Muscle of leg (tissue), 11 donors: ENCODE results near the gene SOX30. TPM values are rescaled to one million over a fixed set of nuclear protein-coding genes. Genes with fewer than 3 reads are reported as not detected.

Source experiments
- DNase-seq: peaks from one replicate; pipeline ENCODE4 v3.0.0; 2013
- H3K27ac ChIP-seq: one replicate; pipeline ENCODE4 v1.5.1; 2013; ENCODE audit warnings: mild to moderate bottlenecking, low read length, control low read depth
- H3K27me3 ChIP-seq: one replicate; pipeline ENCODE4 v1.6.1; 2013; ENCODE audit warnings: low read length; ENCODE audit not compliant: control insufficient read depth, insufficient read depth
- H3K36me3 ChIP-seq: one replicate; pipeline ENCODE4 v1.6.1; 2013; ENCODE audit warnings: low read length; ENCODE audit not compliant: control insufficient read depth, insufficient read depth
- H3K4me1 ChIP-seq: one replicate; pipeline ENCODE4 v1.6.1; 2013; ENCODE audit warnings: low read length; ENCODE audit not compliant: control insufficient read depth, insufficient read depth
- H3K4me3 ChIP-seq: one replicate; pipeline ENCODE4 v1.5.1; 2013; ENCODE audit warnings: low read length, control low read depth
- H3K9me3 ChIP-seq: replicated peaks from 2 replicates; pipeline ENCODE4 v1.6.1; 2013; ENCODE audit warnings: low read depth, low read length; ENCODE audit not compliant: control insufficient read depth
- WGBS: methylation state at CpG from one replicate; pipeline ENCODE4 v1.1.5; 2013; ENCODE audit warnings: missing lambda C conversion rate; ENCODE audit not compliant: insufficient coverage; 5-methylcytosine and 5-hydroxymethylcytosine counted together
- polyA plus RNA-seq, 8 donors: library from polyadenylated mRNA; unstranded; fragments of 120-200 nt; gene quantifications; one replicate each; pipeline versions ENCODE4 v1.2.1 to v1.2.3, GENCODE V29; 2013; ENCODE audit warnings: inconsistent platforms in 1 of 8, low replicate concordance in 1 of 8; ENCODE audit not compliant: insufficient read length in 8 of 8, insufficient read depth in 1 of 8
- total RNA-seq: library from RNA; stranded (reverse); fragments of 120-200 nt; gene quantifications from one replicate; pipeline ENCODE4 v1.2.4, GENCODE V29; 2013

The SOX30 gene
- total and polyA plus RNA-seq, 9 donors, result 0.09 to 0.64 (median 0.28) TPM

DNA sequence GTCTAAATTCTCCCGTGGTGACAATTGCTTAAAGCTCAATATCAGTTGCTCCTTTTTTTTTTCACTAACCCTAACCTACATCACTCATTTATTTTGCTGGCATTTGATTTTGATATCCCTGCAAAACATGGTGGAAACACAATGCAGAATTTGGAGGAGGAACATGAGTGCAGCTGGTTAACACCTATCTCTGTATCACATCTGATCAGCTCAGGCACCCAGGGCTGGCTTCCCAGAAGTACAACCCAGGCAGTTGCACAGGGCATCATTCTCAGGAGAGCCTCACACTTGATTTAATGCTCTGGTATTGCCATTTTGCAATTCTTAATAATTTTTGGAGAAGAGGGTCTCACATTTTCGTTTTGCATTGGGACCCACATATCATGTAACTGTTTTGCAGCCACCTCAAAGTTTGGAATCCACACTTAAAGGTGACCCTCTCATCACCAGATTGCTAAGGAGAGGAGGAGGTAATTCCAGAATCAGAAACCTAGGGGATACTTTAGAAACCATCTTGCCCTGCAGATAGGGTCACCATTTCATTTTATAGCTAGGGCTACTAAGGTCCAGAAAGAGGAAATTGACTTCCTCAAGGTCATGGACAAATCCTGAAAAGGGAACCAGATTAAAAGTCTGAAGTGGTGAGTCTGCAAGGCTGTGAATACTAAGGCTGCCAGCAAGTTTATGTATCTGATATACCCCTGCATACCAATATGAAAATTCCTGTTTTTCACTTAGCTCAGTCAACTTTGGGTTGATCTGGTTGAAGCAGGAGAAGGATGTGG, 57.4 kb downstream of the SOX30 start:
- H3K9me3 ChIP-seq, result no peaks in the 10 kb centered on the region
- peaks cover 4% of the 10 kb centered on the region for H3K4me1 ChIP-seq
- WGBS, result no CpG with 5 or more reads among the region's 2 CpGs
- no peaks in the 10 kb centered on the region for H3K27me3 ChIP-seq
- no peak for DNase-seq
- H3K4me3 ChIP-seq, result no peak overlapping the region
- H3K27ac ChIP-seq, result no peak overlapping the region
- no peaks in the 10 kb centered on the region for H3K36me3 ChIP-seq

DNA sequence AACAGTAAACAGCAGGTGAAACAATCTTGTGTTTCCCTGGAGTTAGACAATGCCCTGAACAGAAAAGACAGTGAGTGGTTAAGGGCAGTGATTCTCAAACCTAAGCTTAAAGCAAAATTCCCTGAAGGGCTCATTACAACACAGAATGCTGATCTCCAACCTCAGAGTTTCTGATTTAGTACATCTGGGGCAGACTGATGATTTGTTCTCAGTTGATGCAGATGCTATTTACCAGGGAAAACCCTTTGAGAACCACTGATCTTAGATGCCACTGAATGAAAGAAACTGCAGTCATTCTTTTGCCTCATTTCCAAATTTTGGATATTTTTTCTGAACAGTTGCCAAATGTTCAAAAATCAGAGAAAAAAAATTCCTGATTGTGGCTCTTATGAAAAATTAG, 58.0 kb downstream of the SOX30 start:
- peaks cover 4% of the 10 kb centered on the region for H3K4me1 ChIP-seq
- H3K27ac ChIP-seq, result no peak overlapping the region
- H3K9me3 ChIP-seq, result no peaks in the 10 kb centered on the region
- DNase-seq, result no peak
- H3K36me3 ChIP-seq, result no peaks in the 10 kb centered on the region
- no peak overlapping the region for H3K4me3 ChIP-seq
- no peaks in the 10 kb centered on the region for H3K27me3 ChIP-seq

DNA sequence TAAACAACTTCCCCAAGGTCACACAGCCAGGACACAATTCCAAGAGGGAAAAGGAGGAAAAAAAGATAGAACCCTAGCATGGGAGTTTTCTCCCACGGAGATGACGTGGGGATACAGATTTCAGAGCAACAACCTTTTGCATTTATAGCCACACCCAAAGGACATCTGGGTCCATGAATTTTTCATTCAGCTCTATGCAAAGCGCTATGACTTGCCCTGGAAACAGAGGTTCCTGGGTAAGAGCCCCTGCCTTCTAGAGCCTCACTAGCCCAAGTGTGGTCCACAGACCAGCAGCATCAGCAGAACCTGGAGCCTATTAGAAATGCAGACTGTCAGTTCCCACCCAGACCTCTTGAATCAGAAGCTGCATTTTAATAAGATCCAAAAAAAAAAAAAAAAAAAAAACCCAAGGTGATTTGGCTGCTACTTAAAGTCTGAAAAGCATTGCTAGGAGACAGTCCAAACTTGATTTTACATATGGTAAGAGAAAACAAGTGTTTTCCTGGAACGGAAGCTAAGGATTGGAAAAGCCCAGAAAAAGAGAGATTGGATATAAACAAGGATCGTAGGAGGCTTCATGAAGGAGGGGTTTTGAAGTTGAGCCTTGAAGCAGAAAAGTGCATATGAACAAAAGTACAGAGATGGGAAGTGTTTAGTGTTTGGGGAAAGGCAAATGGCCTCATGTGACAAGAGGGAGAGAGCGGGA, 59.0 kb downstream of the SOX30 start:
- Histone ChIP-seq H3K4me3 (no peak overlapping the region), H3K27ac (no peak overlapping the region), H3K9me3 (no peaks in the 10 kb centered on the region), H3K4me1 (peaks cover 4% of the 10 kb centered on the region), H3K36me3 (no peaks in the 10 kb centered on the region), H3K27me3 (no peaks in the 10 kb centered on the region)
- DNase-seq, result no peak
- WGBS, result 55% methylated on average over 4 of the region's 6 CpGs

DNA sequence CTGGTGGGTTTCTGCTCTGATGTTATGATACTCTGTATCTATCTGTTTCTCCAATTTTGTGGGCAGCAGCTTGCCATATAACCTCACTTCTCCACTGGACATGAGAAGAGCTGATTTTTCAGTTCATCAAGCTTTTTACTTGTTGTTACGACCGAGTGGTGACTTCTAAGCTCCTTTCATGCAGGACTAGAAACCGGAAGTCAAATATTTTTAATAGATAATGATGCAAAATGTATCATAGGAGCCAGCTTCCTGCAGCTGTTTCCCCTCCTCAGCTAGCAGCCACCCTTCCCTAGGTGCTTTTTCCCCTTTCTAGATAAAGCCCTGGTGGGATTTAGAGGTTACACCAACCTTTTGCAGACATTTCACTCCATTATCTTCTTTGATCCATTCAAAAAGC, 59.6 kb downstream of the SOX30 start:
- Histone ChIP-seq H3K27me3 (no peaks in the 10 kb centered on the region), H3K9me3 (no peaks in the 10 kb centered on the region), H3K27ac (no peak overlapping the region), H3K4me3 (no peak overlapping the region), H3K4me1 (peaks cover 4% of the 10 kb centered on the region), H3K36me3 (no peaks in the 10 kb centered on the region)
- no peak for DNase-seq
- no CpG with 5 or more reads among the region's 3 CpGs for WGBS

DNA sequence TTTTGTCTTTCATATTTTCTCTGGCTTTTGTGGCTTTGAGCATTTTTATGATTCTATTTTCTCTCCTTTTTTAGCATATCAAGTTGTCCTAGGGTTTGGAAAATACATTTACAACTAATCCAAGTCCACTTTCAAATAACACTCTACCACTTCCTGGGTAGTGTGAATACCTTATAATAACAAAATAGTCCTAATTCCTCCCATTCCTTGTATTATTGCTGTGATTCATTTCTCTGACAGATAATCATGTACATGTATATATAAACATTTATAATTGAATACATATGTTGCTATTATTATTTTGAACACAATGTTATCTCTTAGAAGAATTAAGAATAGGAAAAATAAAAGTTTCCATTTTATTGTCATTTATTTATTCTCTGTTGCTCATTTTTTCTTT, 61.8 kb downstream of the SOX30 start:
- Histone ChIP-seq H3K4me1 (peaks cover 4% of the 10 kb centered on the region), H3K4me3 (no peak overlapping the region), H3K27ac (no peak overlapping the region), H3K9me3 (no peaks in the 10 kb centered on the region), H3K36me3 (no peaks in the 10 kb centered on the region), H3K27me3 (no peaks in the 10 kb centered on the region)
- no peak for DNase-seq

DNA sequence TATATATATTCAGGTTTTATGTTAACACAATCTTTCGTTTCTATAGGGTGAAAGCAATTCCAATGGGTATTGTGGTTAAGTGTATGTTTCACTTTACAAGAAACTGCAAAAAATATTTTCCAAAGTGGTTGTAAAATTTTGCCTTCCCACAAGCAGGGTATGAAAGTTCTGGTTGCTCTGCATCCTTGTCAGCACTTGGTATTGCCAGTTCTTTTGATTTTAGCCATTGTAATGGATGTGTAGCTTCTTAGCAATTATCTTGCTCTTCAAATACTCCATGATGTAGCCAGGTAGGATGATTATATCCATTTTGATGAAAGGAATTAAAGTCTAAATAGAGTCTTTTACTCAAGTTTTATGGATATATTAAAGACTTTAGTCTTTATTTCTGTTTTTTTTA, 67.6 kb downstream of the SOX30 start:
- Histone ChIP-seq H3K4me3 (no peak overlapping the region), H3K36me3 (no peaks in the 10 kb centered on the region), H3K27ac (no peak overlapping the region), H3K9me3 (no peaks in the 10 kb centered on the region), H3K27me3 (no peaks in the 10 kb centered on the region), H3K4me1 (no peaks in the 10 kb centered on the region)
- no CpG with 5 or more reads among the region's 1 CpG for WGBS
- DNase-seq, result no peak

DNA sequence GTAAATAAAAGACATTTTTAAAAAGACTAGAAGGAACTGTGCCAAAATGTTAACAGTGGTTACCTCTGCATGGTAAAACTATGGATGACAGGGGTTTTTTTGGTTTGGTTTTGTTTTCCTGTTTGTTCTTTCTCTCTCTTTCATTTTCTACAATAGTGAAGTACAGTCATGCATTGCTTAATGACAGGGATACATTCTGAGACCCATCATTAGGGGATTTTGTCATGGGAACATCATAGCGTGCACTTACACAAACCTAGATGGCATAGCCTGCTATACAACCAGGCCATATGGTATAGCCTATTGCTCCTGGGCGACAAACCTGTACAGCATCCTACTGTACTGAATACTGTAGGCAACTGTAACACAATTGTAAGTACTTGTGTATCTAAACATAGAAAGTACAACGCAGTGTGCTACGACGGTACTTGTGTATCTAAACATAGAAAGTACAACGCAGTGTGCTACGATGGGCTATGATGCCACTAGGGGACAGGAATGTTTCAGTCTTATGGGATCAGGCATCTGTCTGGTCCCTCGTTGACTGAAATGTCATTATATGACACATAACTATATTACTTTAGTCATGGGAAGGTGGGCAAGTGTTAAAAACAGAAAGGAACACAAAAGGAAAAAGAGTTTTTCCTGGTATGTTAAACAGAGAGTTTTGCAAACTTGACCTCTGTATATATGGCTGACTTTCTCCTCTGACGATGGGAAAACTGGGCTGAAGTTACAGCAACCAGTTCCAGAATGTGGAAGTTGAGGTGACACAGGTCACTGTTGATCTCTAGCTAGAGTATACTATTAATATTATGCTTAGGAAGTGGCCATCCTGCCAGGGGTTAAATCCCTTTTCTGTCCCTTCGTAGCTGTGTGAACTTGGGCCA, 69.3 kb downstream of the SOX30 start:
- H3K36me3 ChIP-seq, result no peaks in the 10 kb centered on the region
- no peaks in the 10 kb centered on the region for H3K9me3 ChIP-seq
- no peak overlapping the region for H3K27ac ChIP-seq
- no peak for DNase-seq
- WGBS, result 78% methylated on average over 3 of the region's 10 CpGs
- H3K4me3 ChIP-seq, result no peak overlapping the region
- no peaks in the 10 kb centered on the region for H3K27me3 ChIP-seq
- H3K4me1 ChIP-seq, result no peaks in the 10 kb centered on the region

DNA sequence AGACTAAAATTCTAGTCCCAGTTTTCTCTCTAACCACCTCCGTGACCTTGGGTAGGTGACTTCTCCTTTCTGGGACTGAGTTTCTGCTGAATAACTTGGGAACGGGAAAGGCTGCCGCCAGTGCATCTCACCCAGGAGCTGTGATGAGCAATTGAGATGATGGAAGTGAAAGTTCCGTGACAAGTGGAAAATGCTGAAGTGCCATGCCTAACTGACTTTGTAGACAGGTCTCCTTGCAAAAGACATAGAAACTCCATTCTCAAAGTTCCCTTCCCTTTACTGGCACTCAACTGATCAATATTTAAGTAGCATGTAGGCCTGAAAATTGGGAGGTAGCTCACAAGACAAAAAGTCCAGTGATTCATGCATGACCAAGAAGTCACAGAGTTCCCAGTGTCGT, 70.3 kb downstream of the SOX30 start:
- WGBS, result 90% methylated on average over 2 of the region's 5 CpGs
- no peaks in the 10 kb centered on the region for H3K36me3 ChIP-seq

DNA sequence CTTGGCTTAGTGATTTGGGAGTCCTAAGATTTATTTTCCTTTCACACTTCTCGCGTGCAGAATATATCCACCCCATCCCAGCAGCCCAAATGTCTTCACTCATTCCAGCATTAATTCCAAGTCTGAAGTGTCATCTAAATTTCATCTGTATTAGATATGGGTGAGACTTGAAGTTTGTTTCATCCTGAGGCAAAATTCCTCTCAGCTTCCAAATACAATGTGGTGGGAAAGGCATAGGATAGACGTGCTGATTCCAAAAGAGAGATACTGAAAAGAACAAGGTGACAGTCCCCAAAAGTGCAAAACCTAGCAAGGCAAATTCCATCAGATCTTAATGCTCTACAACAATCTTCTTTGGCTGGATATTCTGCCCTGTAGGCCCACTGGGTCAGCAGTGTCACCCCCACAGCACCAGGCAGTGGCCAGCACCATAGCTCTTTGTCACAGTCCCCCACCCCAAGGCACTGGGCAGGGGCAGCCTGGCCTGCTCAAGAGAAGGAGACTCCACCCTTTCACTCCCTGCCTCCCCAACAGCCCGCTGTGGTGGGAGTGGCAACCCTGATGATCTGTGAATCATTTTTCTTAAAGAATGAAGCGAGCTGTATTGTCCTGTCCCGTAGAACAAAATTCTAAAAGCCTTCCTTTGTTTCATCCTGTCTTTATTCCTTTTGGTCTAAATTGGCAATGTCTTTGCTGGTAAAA, 74.0 kb downstream of the SOX30 start:
- Histone ChIP-seq H3K27me3 (peaks cover 11% of the 10 kb centered on the region), H3K9me3 (no peaks in the 10 kb centered on the region), H3K4me1 (peaks cover 13% of the 10 kb centered on the region), H3K27ac (no peak overlapping the region), H3K4me3 (no peak overlapping the region), H3K36me3 (no peaks in the 10 kb centered on the region)
- WGBS, result no CpG with 5 or more reads among the region's 6 CpGs
- DNase-seq, result no peak

More for the DNA sequence above, 70.3 kb downstream of the SOX30 start:
- Histone ChIP-seq H3K4me1 (no peaks in the 10 kb centered on the region), H3K27me3 (no peaks in the 10 kb centered on the region), H3K27ac (no peak overlapping the region), H3K4me3 (no peak overlapping the region), H3K9me3 (no peaks in the 10 kb centered on the region)
- DNase-seq, result peak; percentile 54
